ENCODE data around the gene HIC1. TPM values are rescaled to one million over a fixed set of nuclear protein-coding genes. Genes with fewer than 3 reads are reported as not detected.

The HIC1 gene
- total RNA-seq, 4 donors from 2014 or later: 27.6 to 64.7 (median 50.0) TPM

- Histone ChIP-seq H3K36me3 (peaks cover 0 to 38% (median 0%) of the 10 kb centered on the region in 3 donors), H3K9me3 (no peaks in the 10 kb centered on the region), H3K27ac (no peak overlapping the region), H3K27me3 (no peaks in the 10 kb centered on the region), H3K4me1 (peaks cover 0 to 42% (median 20%) of the 10 kb centered on the region in 4 donors), H3K4me3 (no peak overlapping the region)
- no peak for DNase-seq (ENCODE audit: low spot score in 2 of 2)
- 80 to 84% methylated on average over 6 of the region's 6 CpGs for WGBS, 2 donors
- no peak for TF ChIP-seq EP300 (IDR thresholded peaks at IDR 0.05)
- TF ChIP-seq, protein P1, sequence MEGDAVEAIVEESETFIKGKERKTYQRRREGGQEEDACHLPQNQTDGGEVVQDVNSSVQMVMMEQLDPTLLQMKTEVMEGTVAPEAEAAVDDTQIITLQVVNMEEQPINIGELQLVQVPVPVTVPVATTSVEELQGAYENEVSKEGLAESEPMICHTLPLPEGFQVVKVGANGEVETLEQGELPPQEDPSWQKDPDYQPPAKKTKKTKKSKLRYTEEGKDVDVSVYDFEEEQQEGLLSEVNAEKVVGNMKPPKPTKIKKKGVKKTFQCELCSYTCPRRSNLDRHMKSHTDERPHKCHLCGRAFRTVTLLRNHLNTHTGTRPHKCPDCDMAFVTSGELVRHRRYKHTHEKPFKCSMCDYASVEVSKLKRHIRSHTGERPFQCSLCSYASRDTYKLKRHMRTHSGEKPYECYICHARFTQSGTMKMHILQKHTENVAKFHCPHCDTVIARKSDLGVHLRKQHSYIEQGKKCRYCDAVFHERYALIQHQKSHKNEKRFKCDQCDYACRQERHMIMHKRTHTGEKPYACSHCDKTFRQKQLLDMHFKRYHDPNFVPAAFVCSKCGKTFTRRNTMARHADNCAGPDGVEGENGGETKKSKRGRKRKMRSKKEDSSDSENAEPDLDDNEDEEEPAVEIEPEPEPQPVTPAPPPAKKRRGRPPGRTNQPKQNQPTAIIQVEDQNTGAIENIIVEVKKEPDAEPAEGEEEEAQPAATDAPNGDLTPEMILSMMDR (IDR thresholded peaks at IDR 0.05): no peak
- TF ChIP-seq POLR2A (IDR thresholded peaks at IDR 0.05): no peak
Observed at GRCh38 chr17:2043785-2044184, 11.1 kb upstream of the HIC1 start.

GRCh38 chr17:2044263-2044894, 10.5 kb upstream of the HIC1 start:
- no peaks in the 10 kb centered on the region for H3K9me3 ChIP-seq
- DNase-seq (ENCODE audit: low spot score in 2 of 2): no peak
- no peaks in the 10 kb centered on the region for H3K27me3 ChIP-seq
- H3K4me3 ChIP-seq: no peak overlapping the region
- WGBS, 2 donors: 87 to 93% methylated on average over 5 of the region's 5 CpGs
- H3K36me3 ChIP-seq: peaks cover 0 to 35% (median 0%) of the 10 kb centered on the region in 3 donors
- TF ChIP-seq POLR2A (IDR thresholded peaks at IDR 0.05) (no peak), EP300 (IDR thresholded peaks at IDR 0.05) (no peak)
- TF ChIP-seq, protein P1 (IDR thresholded peaks at IDR 0.05): no peak
- peaks cover 0 to 48% (median 26%) of the 10 kb centered on the region in 4 donors for H3K4me1 ChIP-seq
- H3K27ac ChIP-seq: no peak overlapping the region

DNA sequence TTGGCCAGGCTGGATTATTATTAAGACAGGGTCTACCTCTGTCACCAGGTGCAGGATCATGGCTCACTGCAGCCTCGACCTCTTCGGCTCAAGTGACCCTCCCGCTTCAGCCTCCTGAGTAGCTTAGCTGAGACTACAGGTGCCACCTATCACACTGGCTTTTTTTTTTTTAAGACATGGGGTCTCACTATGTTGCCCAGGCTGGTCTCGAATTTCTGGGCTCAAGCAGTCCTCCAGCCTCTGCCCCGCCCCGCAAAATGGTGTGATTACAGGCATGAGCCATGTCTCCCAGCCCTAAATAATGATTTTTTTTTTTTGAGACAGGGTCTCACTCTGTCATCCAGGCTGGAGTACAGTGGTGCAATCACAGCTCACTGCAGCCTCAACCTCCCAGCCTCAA, 7.3 kb upstream of the HIC1 start:
- Histone ChIP-seq H3K27ac (no peak overlapping the region), H3K36me3 (peaks cover 0 to 22% (median 0%) of the 10 kb centered on the region in 3 donors), H3K9me3 (no peaks in the 10 kb centered on the region), H3K4me3 (no peak overlapping the region), H3K4me1 (peaks cover 3 to 56% (median 28%) of the 10 kb centered on the region in 4 donors), H3K27me3 (peaks cover 0 to 9% of the 10 kb centered on the region in 2 donors)
- DNase-seq (ENCODE audit: low spot score in 2 of 2): no peak
- 87 to 93% methylated on average over 6 of the region's 6 CpGs for WGBS, 2 donors
- no peak for TF ChIP-seq POLR2A (IDR thresholded peaks at IDR 0.05)
- no peak for TF ChIP-seq EP300 (IDR thresholded peaks at IDR 0.05)
- TF ChIP-seq, protein P1 (IDR thresholded peaks at IDR 0.05): no peak

GRCh38 chr17:2048805-2049204, 6.1 kb upstream of the HIC1 start:
- Histone ChIP-seq H3K36me3 (peaks cover 0 to 11% (median 0%) of the 10 kb centered on the region in 3 donors), H3K4me1 (peaks cover 3 to 53% (median 22%) of the 10 kb centered on the region in 4 donors), H3K4me3 (peak overlapping the region in 2 of 4 donors; percentile 71 to 89), H3K27me3 (peaks cover 0 to 9% of the 10 kb centered on the region in 2 donors), H3K27ac (peak overlapping the region in 1 of 4 donors; percentile 89), H3K9me3 (no peaks in the 10 kb centered on the region)
- no peak for DNase-seq (ENCODE audit: low spot score in 2 of 2)
- 8 to 11% methylated on average over 9 of the region's 9 CpGs for WGBS, 2 donors
- TF ChIP-seq EP300 (IDR thresholded peaks at IDR 0.05): no peak
- TF ChIP-seq, protein P1 (IDR thresholded peaks at IDR 0.05): no peak
